ENCODE results near the gene HSD17B14. TPM values are rescaled to one million over a fixed set of nuclear protein-coding genes. Genes with fewer than 3 reads are reported as not detected.
"Not testable (repeated sequence)": the region's sequence is repeated elsewhere in the genome, so short reads cannot be mapped to it uniquely, and the experiment has no call there.

Gene HSD17B14
- total RNA-seq, 1 donor from 2014 or later = 0.89 TPM

- Mint-ChIP-seq H3K27me3 (ENCODE audit: low read depth) (no peaks in the 10 kb centered on the region), H3K4me1 (ENCODE audit: low read depth) (peaks cover 5% of the 10 kb centered on the region), H3K27ac (no peak overlapping the region), H3K9me3 (no peaks in the 10 kb centered on the region), H3K4me3 (ENCODE audit: low read depth) (no peak overlapping the region), H3K36me3 (ENCODE audit: low read depth) (peaks cover 4% of the 10 kb centered on the region)
- DNase-seq (ENCODE audit: low spot score) = no peak
- intact Hi-C loops (cut with micrococcal nuclease) = no loop called here
Observed at GRCh38 chr19:48797103-48797502, 39.2 kb downstream of the HSD17B14 start.

GRCh38 chr19:48796298-48797083 lies 39.8 kb downstream of the HSD17B14 start:
- Mint-ChIP-seq H3K36me3 (ENCODE audit: low read depth) (peaks cover 4% of the 10 kb centered on the region), H3K4me1 (ENCODE audit: low read depth) (peaks cover 5% of the 10 kb centered on the region), H3K27ac (no peak overlapping the region), H3K27me3 (ENCODE audit: low read depth) (no peaks in the 10 kb centered on the region), H3K9me3 (no peaks in the 10 kb centered on the region), H3K4me3 (ENCODE audit: low read depth) (no peak overlapping the region)
- no peak for DNase-seq (ENCODE audit: low spot score)
- intact Hi-C loops (cut with micrococcal nuclease) = no loop called here

- no peak for DNase-seq (ENCODE audit: low spot score)
- H3K4me1 Mint-ChIP-seq (ENCODE audit: low read depth) = peaks cover 5% of the 10 kb centered on the region
- peak overlapping the region; percentile 85 for H3K27ac Mint-ChIP-seq
- intact Hi-C loops (cut with micrococcal nuclease) = loop anchor here (1.0 to 2.0 kb wide), 3 partner anchors 16 to 169 kb away; partner anchors contain the start of genes BCAT2 and FTL
- H3K27me3 Mint-ChIP-seq (ENCODE audit: low read depth) = no peaks in the 10 kb centered on the region
- H3K36me3 Mint-ChIP-seq (ENCODE audit: low read depth) = peaks cover 4% of the 10 kb centered on the region
- no peaks in the 10 kb centered on the region for H3K9me3 Mint-ChIP-seq
- peak overlapping the region; percentile 86 for H3K4me3 Mint-ChIP-seq (ENCODE audit: low read depth)
Observed at GRCh38 chr19:48795685-48796070, 40.6 kb downstream of the HSD17B14 start.

- intact Hi-C loops (cut with micrococcal nuclease) = loop anchor here (1.0 to 2.0 kb wide), 3 partner anchors 16 to 170 kb away; partner anchors contain the start of genes BCAT2 and FTL
- Mint-ChIP-seq H3K4me1 (ENCODE audit: low read depth) (peaks cover 5% of the 10 kb centered on the region), H3K9me3 (no peaks in the 10 kb centered on the region), H3K27me3 (ENCODE audit: low read depth) (no peaks in the 10 kb centered on the region), H3K36me3 (ENCODE audit: low read depth) (peaks cover 1% of the 10 kb centered on the region), H3K4me3 (ENCODE audit: low read depth) (peak overlapping the region; percentile 86), H3K27ac (peak overlapping the region; percentile 85)
- DNase-seq (ENCODE audit: low spot score) = peak; percentile 78
Observed at GRCh38 chr19:48795055-48795684, 41.1 kb downstream of the HSD17B14 start.

GRCh38 chr19:48794291-48794690 lies 42.0 kb downstream of the HSD17B14 start:
- Mint-ChIP-seq H3K27ac (peak overlapping the region; percentile 55), H3K4me1 (ENCODE audit: low read depth) (peaks cover 5% of the 10 kb centered on the region), H3K4me3 (ENCODE audit: low read depth) (peak overlapping the region; percentile 65), H3K36me3 (ENCODE audit: low read depth) (no peaks in the 10 kb centered on the region), H3K9me3 (no peaks in the 10 kb centered on the region), H3K27me3 (ENCODE audit: low read depth) (no peaks in the 10 kb centered on the region)
- intact Hi-C loops (cut with micrococcal nuclease) = loop anchor here (2.0 kb wide), 1 partner anchor 171 kb away; the partner anchor contains the start of gene FTL
- DNase-seq (ENCODE audit: low spot score) = no peak

GRCh38 chr19:48793271-48793670 lies 43.0 kb downstream of the HSD17B14 start:
- intact Hi-C loops (cut with micrococcal nuclease) = no loop called here

GRCh38 chr19:48787331-48787730 lies 49.0 kb downstream of the HSD17B14 start:
- not testable (repeated sequence) for H3K4me1 Mint-ChIP-seq (ENCODE audit: low read depth); H3K36me3 Mint-ChIP-seq (ENCODE audit: low read depth); H3K4me3 Mint-ChIP-seq (ENCODE audit: low read depth); H3K27ac Mint-ChIP-seq; DNase-seq (ENCODE audit: low spot score); H3K27me3 Mint-ChIP-seq (ENCODE audit: low read depth); H3K9me3 Mint-ChIP-seq
- intact Hi-C loops (cut with micrococcal nuclease) = loop anchor here (5.0 kb wide), 1 partner anchor 140 kb away; the partner anchor contains the start of gene CA11

More at GRCh38 chr19:48793271-48793670, 43.0 kb downstream of the HSD17B14 start:
- Mint-ChIP-seq H3K27me3 (ENCODE audit: low read depth) (no peaks in the 10 kb centered on the region), H3K27ac (no peak overlapping the region), H3K36me3 (ENCODE audit: low read depth) (no peaks in the 10 kb centered on the region), H3K9me3 (no peaks in the 10 kb centered on the region), H3K4me3 (ENCODE audit: low read depth) (no peak overlapping the region), H3K4me1 (ENCODE audit: low read depth) (peaks cover 5% of the 10 kb centered on the region)
- no peak for DNase-seq (ENCODE audit: low spot score)

- intact Hi-C loops (cut with micrococcal nuclease) = loop anchor here (5.0 kb wide), 1 partner anchor 139 kb away; the partner anchor contains the start of gene CA11
- not testable (repeated sequence) for DNase-seq (ENCODE audit: low spot score); H3K9me3 Mint-ChIP-seq; H3K4me3 Mint-ChIP-seq (ENCODE audit: low read depth); H3K27ac Mint-ChIP-seq; H3K4me1 Mint-ChIP-seq (ENCODE audit: low read depth); H3K36me3 Mint-ChIP-seq (ENCODE audit: low read depth); H3K27me3 Mint-ChIP-seq (ENCODE audit: low read depth)
Observed at GRCh38 chr19:48786422-48786821, 49.9 kb downstream of the HSD17B14 start.

GRCh38 chr19:48784527-48784926 lies 51.8 kb downstream of the HSD17B14 start:
- H3K4me1 Mint-ChIP-seq (ENCODE audit: low read depth) = peaks cover 1% of the 10 kb centered on the region
- H3K4me3 Mint-ChIP-seq (ENCODE audit: low read depth) = no peak overlapping the region
- H3K27me3 Mint-ChIP-seq (ENCODE audit: low read depth) = peaks cover 3% of the 10 kb centered on the region
- no peaks in the 10 kb centered on the region for H3K36me3 Mint-ChIP-seq (ENCODE audit: low read depth)
- DNase-seq (ENCODE audit: low spot score) = no peak
- H3K9me3 Mint-ChIP-seq = no peaks in the 10 kb centered on the region
- no peak overlapping the region for H3K27ac Mint-ChIP-seq
- intact Hi-C loops (cut with micrococcal nuclease) = no loop called here

- H3K27ac Mint-ChIP-seq = no peak overlapping the region
- intact Hi-C loops (cut with micrococcal nuclease) = no loop called here
Observed at GRCh38 chr19:48780631-48781391, 55.5 kb downstream of the HSD17B14 start.

GRCh38 chr19:48779636-48780035 lies 56.7 kb downstream of the HSD17B14 start:
- Mint-ChIP-seq H3K4me3 (ENCODE audit: low read depth) (no peak overlapping the region), H3K4me1 (ENCODE audit: low read depth) (peaks cover 1% of the 10 kb centered on the region), H3K27ac (no peak overlapping the region), H3K9me3 (no peaks in the 10 kb centered on the region), H3K27me3 (ENCODE audit: low read depth) (peaks cover 3% of the 10 kb centered on the region), H3K36me3 (ENCODE audit: low read depth) (no peaks in the 10 kb centered on the region)
- intact Hi-C loops (cut with micrococcal nuclease) = no loop called here
- DNase-seq (ENCODE audit: low spot score) = no peak

More at GRCh38 chr19:48780631-48781391, 55.5 kb downstream of the HSD17B14 start:
- H3K27me3 Mint-ChIP-seq (ENCODE audit: low read depth) = peaks cover 3% of the 10 kb centered on the region
- no peaks in the 10 kb centered on the region for H3K9me3 Mint-ChIP-seq
- no peak for DNase-seq (ENCODE audit: low spot score)
- peaks cover 1% of the 10 kb centered on the region for H3K4me1 Mint-ChIP-seq (ENCODE audit: low read depth)
- H3K4me3 Mint-ChIP-seq (ENCODE audit: low read depth) = no peak overlapping the region
- H3K36me3 Mint-ChIP-seq (ENCODE audit: low read depth) = no peaks in the 10 kb centered on the region

GRCh38 chr19:48777720-48778119 lies 58.6 kb downstream of the HSD17B14 start:
- H3K27ac Mint-ChIP-seq = no peak overlapping the region

More at GRCh38 chr19:48777720-48778119, 58.6 kb downstream of the HSD17B14 start:
- no peak for DNase-seq (ENCODE audit: low spot score)
- intact Hi-C loops (cut with micrococcal nuclease) = no loop called here
- H3K4me1 Mint-ChIP-seq (ENCODE audit: low read depth) = peaks cover 1% of the 10 kb centered on the region
- H3K4me3 Mint-ChIP-seq (ENCODE audit: low read depth) = no peak overlapping the region
- H3K36me3 Mint-ChIP-seq (ENCODE audit: low read depth) = no peaks in the 10 kb centered on the region
- peaks cover 4% of the 10 kb centered on the region for H3K27me3 Mint-ChIP-seq (ENCODE audit: low read depth)
- H3K9me3 Mint-ChIP-seq = no peaks in the 10 kb centered on the region
